Measurements from ENCODE around the gene DDA1. TPM values are rescaled to one million over a fixed set of nuclear protein-coding genes. Genes with fewer than 3 reads are reported as not detected.
"Not testable (repeated sequence)": the region's sequence is repeated elsewhere in the genome, so short reads cannot be mapped to it uniquely, and the experiment has no call there.

The DDA1 gene
- total and polyA plus RNA-seq, 2 experiments from 2014 or later, result 43.1 to 60.0 TPM

DNA sequence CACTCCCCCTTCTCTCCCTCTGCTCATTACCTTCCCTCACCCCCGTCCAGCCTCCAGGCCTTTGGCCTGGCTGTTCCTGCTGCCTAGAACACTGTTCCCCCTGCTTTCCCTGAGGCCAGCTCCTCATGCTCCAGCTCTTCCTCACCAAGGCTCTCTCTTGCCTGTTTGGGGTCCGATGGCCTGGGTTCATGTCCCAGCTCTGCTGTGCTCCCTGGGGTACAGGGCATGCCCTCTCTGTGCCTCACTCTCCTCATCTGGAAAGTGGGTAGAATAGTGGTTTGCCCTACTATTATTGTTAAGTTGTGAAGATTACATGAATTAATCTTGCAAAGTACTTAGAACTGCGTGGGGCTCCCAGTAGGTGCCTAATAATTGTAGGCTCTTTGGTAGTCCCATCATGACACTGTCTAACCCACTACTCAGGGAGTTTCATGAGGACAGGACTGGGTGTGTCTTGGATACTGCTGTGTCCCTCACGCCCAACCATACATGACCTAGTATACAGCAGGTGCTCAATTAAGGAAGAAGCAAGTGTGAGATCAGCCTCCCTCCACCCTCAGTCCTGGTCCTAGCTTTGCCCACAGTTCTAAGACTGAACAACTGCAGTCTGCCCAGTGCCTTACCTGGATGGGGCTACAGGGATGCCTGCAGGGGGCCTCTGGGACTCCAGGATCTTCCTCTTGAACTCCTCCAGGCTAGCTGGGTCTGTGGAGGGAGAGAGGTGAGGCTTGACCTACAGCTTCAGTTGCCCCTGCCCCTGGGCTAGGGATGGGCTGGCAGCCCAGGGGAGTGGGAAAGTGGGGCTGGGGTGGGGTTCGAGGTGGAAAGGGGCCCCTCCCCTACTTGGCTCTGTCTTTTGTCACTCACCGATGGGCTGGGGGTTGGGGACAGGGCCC lies 50.8 kb downstream of the DDA1 start:
- no peaks in the 10 kb centered on the region for H3K27me3 ChIP-seq
- TF ChIP-seq, protein P1, sequence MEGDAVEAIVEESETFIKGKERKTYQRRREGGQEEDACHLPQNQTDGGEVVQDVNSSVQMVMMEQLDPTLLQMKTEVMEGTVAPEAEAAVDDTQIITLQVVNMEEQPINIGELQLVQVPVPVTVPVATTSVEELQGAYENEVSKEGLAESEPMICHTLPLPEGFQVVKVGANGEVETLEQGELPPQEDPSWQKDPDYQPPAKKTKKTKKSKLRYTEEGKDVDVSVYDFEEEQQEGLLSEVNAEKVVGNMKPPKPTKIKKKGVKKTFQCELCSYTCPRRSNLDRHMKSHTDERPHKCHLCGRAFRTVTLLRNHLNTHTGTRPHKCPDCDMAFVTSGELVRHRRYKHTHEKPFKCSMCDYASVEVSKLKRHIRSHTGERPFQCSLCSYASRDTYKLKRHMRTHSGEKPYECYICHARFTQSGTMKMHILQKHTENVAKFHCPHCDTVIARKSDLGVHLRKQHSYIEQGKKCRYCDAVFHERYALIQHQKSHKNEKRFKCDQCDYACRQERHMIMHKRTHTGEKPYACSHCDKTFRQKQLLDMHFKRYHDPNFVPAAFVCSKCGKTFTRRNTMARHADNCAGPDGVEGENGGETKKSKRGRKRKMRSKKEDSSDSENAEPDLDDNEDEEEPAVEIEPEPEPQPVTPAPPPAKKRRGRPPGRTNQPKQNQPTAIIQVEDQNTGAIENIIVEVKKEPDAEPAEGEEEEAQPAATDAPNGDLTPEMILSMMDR (IDR thresholded peaks at IDR 0.05; ENCODE audit: poor library complexity), result no peak
- TF ChIP-seq EZH2 (IDR thresholded peaks at IDR 0.05; ENCODE audit: borderline replicate concordance) (no peak), EZH2phosphoT487 (IDR thresholded peaks at IDR 0.05; ENCODE audit: low read depth, severe bottlenecking, unreplicated experiment) (no peak)
- no peaks in the 10 kb centered on the region for H3K9me2 ChIP-seq (replicated peaks; ENCODE audit: insufficient read depth)
- H3K79me2 ChIP-seq, result no peaks in the 10 kb centered on the region
- no peak overlapping the region for H3K27ac ChIP-seq
- H4K20me1 ChIP-seq (ENCODE audit: insufficient read depth, poor library complexity, severe bottlenecking), result no peaks in the 10 kb centered on the region
- H3K9me3 ChIP-seq (ENCODE audit: low read depth), result no peaks in the 10 kb centered on the region
- H3K4me3 ChIP-seq, result no peak overlapping the region
- H3K36me3 ChIP-seq (replicated peaks; ENCODE audit: insufficient read depth, low read depth), result no peaks in the 10 kb centered on the region
- H3K4me2 ChIP-seq, result no peak overlapping the region
- H2AFZ ChIP-seq, result no peak overlapping the region
- WGBS (ENCODE audit: low lambda C conversion rate, missing lambda C conversion rate), result 80% methylated on average over 6 of the region's 6 CpGs
- DNase-seq (ENCODE audit: low spot score), result no peak
- H3K4me1 ChIP-seq (ENCODE audit: insufficient read depth), result peaks cover 5% of the 10 kb centered on the region

DNA sequence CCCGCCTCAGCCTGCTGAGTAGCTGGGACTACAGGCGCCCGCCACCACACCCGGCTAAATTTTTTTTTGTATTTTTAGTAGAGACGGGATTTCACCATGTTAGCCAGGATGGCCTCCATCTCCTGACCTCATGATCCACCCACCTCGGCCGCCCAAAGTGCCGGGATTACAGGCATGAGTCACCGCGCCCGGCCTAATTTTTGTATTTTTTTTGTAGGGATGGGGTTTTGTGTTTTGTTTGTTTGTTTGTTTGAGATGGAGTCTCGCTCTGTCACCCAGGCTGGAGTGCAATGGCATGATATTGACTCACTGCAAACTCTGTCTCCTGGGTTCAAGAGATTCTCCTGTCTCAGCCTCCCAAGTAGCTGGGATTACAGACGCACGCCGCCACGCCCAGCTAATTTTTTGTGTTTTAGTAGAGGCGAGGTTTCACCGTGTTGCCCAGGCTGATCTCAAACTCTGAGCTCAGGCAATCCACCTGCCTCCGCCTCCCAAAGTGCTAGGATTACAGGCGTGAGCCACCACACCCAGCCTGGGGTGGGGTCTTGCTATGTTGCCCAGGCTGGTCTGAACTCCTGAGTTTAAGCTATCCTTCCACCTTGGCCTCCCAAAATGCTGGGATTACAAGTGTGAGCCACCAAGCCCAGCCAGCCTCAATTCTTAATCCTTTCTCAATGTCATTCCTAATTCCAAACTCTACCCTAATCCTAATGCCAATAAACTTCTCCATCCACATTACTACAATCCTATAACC lies 54.7 kb downstream of the DDA1 start:
- 96% methylated on average over 20 of the region's 20 CpGs for WGBS (ENCODE audit: low lambda C conversion rate, missing lambda C conversion rate)
- H3K27ac ChIP-seq; H3K27me3 ChIP-seq; H3K36me3 ChIP-seq (replicated peaks; ENCODE audit: insufficient read depth, low read depth); H4K20me1 ChIP-seq (ENCODE audit: insufficient read depth, poor library complexity, severe bottlenecking); H3K79me2 ChIP-seq; H3K4me3 ChIP-seq; H3K9me3 ChIP-seq (ENCODE audit: low read depth); DNase-seq (ENCODE audit: low spot score); H3K9me2 ChIP-seq (replicated peaks; ENCODE audit: insufficient read depth); H2AFZ ChIP-seq; H3K4me2 ChIP-seq; H3K4me1 ChIP-seq (ENCODE audit: insufficient read depth): not testable (repeated sequence)

DNA sequence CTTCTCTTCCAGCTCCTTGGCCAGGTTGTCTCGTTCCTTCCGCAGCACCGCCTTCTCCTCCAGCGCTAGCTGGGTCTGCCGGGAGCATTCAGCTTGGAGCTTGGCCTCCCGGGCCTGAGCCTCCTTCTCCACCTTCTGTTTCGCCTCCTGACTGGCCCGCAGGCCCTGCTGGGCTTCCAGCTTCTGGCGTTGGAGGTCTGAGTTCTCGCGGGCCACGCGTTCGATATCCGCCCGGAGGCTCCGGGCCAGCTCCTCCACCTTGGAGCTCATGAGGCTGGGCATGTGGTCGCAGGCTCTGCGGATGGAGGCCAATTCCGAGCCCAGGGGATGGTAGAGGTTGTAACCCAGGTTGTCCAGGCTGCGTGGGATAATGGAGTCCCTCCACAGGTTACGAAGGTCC lies 56.0 kb downstream of the DDA1 start:
- Histone ChIP-seq H3K9me2 (replicated peaks; ENCODE audit: insufficient read depth) (no peaks in the 10 kb centered on the region), H3K27me3 (no peaks in the 10 kb centered on the region), H3K9me3 (ENCODE audit: low read depth) (no peaks in the 10 kb centered on the region), H3K79me2 (no peaks in the 10 kb centered on the region), H4K20me1 (ENCODE audit: insufficient read depth, poor library complexity, severe bottlenecking) (no peaks in the 10 kb centered on the region), H2AFZ (no peak overlapping the region), H3K4me1 (ENCODE audit: insufficient read depth) (no peaks in the 10 kb centered on the region), H3K27ac (no peak overlapping the region), H3K4me3 (no peak overlapping the region), H3K4me2 (no peak overlapping the region), H3K36me3 (replicated peaks; ENCODE audit: insufficient read depth, low read depth) (no peaks in the 10 kb centered on the region)
- DNase-seq (ENCODE audit: low spot score), result no peak
- WGBS (ENCODE audit: low lambda C conversion rate, missing lambda C conversion rate), result 97% methylated on average over 22 of the region's 22 CpGs
- no peak for TF ChIP-seq EZH2 (IDR thresholded peaks at IDR 0.05; ENCODE audit: borderline replicate concordance)
- TF ChIP-seq, protein P1 (IDR thresholded peaks at IDR 0.05; ENCODE audit: poor library complexity), result no peak
- TF ChIP-seq EZH2phosphoT487 (IDR thresholded peaks at IDR 0.05; ENCODE audit: low read depth, severe bottlenecking, unreplicated experiment), result no peak

DNA sequence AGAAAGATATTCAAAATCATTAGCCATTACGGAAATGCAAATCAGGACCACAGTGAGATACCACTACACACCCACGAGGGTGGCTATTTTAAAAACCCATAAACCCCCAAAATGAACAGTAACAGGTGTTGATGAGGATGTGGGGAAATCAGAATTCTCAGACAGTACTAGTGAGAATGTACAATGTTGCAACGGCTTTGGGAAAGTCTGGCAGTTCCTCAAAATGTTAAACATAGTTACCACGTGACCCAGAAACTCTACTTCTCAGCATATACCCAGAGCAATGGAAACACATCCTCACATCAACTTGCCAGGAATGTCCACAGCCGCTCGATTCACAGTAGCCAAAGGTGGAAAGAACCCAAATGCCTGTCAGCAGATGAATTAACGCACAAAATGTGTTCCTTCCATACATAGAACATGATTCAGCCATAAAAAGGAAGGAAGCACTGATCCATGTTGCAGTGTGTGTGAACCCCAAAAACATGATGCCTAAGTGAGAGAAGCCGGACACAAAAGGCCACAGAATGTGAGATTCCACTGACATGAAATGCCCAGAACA lies 60.7 kb downstream of the DDA1 start:
- Histone ChIP-seq H2AFZ (no peak overlapping the region), H3K79me2 (no peaks in the 10 kb centered on the region), H3K36me3 (replicated peaks; ENCODE audit: insufficient read depth, low read depth) (no peaks in the 10 kb centered on the region), H3K4me1 (ENCODE audit: insufficient read depth) (no peaks in the 10 kb centered on the region), H3K27ac (no peak overlapping the region), H3K9me3 (ENCODE audit: low read depth) (no peaks in the 10 kb centered on the region), H4K20me1 (ENCODE audit: insufficient read depth, poor library complexity, severe bottlenecking) (no peaks in the 10 kb centered on the region), H3K4me3 (no peak overlapping the region), H3K27me3 (no peaks in the 10 kb centered on the region), H3K9me2 (replicated peaks; ENCODE audit: insufficient read depth) (no peaks in the 10 kb centered on the region), H3K4me2 (no peak overlapping the region)
- no peak for DNase-seq (ENCODE audit: low spot score)
- TF ChIP-seq EZH2phosphoT487 (IDR thresholded peaks at IDR 0.05; ENCODE audit: low read depth, severe bottlenecking, unreplicated experiment) (no peak), EZH2 (IDR thresholded peaks at IDR 0.05; ENCODE audit: borderline replicate concordance) (no peak)
- TF ChIP-seq, protein P1 (IDR thresholded peaks at IDR 0.05; ENCODE audit: poor library complexity), result no peak
- 84% methylated on average over 8 of the region's 8 CpGs for WGBS (ENCODE audit: low lambda C conversion rate, missing lambda C conversion rate)

All from hepatocyte (in vitro differentiated cells).